KBM-7 (cell line): Measurements from ENCODE around the gene FAM171A2.
"Not testable (repeated sequence)": the region's sequence is repeated elsewhere in the genome, so short reads cannot be mapped to it uniquely, and the experiment has no call there.

ENCODE experiments used
- DNase-seq: peaks from one replicate; pipeline ENCODE4 v3.0.0-alpha.2; 2015
- in situ Hi-C: fragments of 300-500 bp; cut with MboI; formaldehyde crosslinking; loops from 2 replicates; pipeline ENCODE4 v1.14.3; 2020; ENCODE audit warnings: low sequenced_read_pairs, low pct_unique_long_range_greater_than_20kb, mixed read lengths

FAM171A2 gene

DNA sequence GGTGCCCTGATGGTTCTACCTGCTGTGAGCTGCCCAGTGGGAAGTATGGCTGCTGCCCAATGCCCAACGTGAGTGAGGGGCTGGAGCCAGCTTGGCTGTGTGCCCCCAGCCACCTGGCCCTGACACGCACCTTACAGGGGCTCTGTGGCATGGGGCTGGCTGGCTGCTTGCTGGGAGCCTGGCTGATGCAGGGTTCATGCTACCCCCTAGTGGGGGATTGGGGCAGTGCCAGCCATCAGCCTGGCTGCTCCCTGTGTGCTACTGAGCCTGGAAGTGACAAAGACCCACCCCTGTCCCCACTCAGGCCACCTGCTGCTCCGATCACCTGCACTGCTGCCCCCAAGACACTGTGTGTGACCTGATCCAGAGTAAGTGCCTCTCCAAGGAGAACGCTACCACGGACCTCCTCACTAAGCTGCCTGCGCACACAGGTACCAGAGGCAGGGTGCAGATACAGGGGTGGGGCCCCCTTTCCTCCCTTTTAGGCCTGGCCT is 12.9 kb downstream of the FAM171A2 start:
- DNase-seq: peak; percentile 82
- in situ Hi-C loops: no loop called here

DNA sequence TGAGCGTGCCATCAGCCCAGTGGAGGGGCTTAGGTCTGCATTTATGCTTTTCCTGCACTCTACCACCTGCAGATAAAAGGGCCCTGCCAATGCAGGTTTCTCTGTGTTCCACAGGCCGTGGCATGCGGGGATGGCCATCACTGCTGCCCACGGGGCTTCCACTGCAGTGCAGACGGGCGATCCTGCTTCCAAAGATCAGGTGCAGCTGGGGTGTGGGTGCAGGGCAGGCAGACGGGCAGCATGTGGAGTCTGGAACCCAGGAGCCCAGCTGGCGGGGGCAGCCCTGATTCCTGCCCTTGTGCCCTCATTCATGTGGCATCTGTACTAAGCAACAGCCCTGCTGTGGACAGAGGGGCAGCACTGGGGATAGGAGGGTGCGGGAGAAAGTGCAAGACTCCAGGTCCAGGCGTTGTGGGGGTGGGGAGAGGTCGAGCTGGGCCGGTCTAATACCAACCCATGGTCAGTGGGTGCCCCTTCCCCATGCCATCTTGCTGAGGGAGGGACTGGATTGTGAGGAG is 14.0 kb downstream of the FAM171A2 start:
- DNase-seq: no peak
- in situ Hi-C loops: no loop called here

DNA sequence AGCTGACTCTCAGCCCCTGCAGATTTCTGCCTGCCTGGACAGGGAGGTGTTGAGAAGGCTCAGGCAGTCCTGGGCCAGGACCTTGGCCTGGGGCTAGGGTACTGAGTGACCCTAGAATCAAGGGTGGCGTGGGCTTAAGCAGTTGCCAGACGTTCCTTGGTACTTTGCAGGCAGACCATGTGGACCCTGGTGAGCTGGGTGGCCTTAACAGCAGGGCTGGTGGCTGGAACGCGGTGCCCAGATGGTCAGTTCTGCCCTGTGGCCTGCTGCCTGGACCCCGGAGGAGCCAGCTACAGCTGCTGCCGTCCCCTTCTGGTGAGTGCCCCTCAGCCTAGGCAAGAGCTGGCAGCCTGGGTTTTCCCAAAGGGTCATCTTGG is 14.7 kb downstream of the FAM171A2 start:
- in situ Hi-C loops: no loop called here
- no peak for DNase-seq

DNA sequence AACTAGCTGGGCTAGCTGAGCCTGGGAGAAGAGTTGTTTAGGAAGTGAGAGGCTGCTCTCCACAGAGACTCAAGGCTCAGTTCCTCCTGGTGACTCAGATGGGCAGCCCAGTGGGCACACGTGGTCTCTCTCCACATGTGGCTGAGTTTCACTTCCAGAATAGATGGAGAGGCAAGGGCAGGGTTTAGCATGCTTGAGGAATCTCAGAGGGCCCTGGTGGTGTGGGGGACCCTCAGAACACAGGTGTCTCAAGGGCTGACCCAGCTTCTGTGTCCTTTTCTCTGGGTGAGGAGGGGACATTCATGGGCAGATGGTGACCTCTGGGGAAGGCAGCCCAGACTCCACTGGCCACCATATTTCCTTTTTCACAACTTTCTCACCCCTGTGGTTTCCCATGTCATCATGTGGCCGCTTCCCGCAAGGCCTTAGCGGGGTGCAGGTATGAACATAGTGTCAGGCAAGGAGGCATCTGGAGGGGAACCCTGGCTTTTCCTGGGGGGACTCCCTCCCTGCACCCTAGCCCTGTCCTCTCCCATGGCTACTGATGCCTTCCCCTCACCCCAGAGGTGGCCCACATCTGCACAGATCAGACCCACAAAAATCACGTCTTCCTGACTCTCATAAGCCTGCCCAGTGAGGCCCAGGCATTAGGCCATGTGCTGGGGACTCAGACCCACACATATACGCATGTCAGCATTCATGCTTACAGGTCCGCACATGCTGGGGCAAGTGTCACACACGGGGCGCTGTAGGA is 15.2 kb downstream of the FAM171A2 start:
- DNase-seq: peak; percentile 49
- in situ Hi-C loops: no loop called here

DNA sequence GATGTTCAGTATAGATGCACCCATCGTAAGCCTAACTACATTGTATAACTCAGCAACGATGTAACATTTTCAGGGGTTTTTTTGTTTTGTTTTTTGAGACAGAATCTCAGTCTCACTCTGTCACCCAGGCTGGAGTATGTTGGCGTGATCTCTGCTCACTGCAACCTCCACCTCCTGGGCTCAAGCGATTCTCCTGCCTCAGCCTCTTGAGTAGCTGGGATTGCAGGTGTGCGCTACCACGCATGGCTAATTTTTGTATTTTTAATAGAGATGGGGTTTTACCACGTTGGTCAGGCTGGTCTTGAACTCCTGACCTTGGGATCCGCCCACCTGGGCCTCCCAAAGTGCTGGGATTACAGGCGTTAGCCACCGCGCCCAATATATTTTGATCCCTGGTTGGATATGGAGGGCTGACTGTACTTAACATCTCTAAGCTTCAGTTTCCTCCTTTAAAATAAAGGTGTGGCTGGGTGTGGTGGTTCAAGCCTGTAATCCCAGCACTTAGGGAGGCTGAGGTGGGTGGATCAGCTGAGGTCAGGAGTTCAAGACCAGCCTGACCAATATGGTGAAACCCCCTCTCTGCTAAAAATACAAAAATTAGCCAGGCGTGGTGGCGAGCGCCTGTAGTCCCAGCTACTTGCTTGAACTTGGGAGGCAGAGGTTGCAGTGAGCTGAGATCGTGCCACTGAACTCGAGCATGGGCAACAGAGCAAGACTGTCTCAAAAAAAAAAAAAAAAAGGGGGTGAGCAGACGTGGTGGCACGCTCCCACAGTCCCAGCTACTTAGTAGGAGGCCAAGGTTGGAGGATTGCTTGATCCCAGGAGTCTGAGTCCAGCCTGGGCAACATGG is 16.2 kb downstream of the FAM171A2 start:
- in situ Hi-C loops, DNase-seq: not testable (repeated sequence)

- in situ Hi-C loops: no loop called here
- DNase-seq: no peak
Measured at GRCh38 chr17:44346064-44346844, 17.4 kb downstream of the FAM171A2 start.

- in situ Hi-C loops: no loop called here
- DNase-seq: peak; percentile 81
Measured at GRCh38 chr17:44345454-44346026, 18.1 kb downstream of the FAM171A2 start.

- DNase-seq: peak; percentile 97
- in situ Hi-C loops: no loop called here
Measured at GRCh38 chr17:44344939-44345453, 18.7 kb downstream of the FAM171A2 start, which contains the start of gene GRN. Gene GRN, plus strand, starts transcription at chr17:44345302. Its CDS starts 3,863 bp downstream, at chr17:44349165.

DNA sequence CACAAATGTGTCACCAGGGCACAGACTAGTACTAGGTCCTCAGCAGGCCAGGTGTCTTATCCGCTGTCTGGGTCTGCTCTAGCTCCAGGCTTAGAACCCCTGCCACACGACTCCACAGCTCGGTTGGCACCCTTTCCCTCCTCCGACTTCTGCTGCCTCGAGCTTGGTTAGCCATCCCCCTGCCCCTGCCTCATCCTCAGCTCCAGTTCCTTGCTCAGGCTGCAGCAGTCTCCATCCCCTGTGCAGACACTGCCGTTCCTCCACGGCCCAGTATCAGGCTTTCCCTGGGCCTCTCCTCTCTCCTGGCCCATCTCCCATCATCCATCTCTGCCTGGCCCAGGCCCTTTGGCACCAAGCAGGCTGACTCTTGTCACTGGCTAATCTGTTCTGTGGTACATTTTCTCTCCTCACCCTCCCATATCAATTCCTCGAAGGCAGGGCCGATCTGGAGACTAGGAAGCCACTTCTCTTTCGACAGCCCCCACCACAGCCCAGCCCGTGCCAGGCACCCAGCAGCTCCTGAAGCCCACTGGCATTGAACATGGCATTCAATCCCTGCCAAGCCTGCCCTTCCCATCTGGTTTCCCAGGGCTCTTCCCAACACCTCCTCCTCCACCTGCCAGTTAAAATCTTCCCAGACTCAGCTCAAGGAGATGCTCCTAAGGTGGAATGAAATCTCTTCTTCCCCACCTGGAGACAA is 20.0 kb downstream of the FAM171A2 start:
- in situ Hi-C loops: no loop called here

GRCh38 chr17:44340553-44340952 is 23.1 kb downstream of the FAM171A2 start:
- DNase-seq, in situ Hi-C loops: not testable (repeated sequence)

More for the DNA sequence above, 20.0 kb downstream of the FAM171A2 start:
- DNase-seq: no peak

GRCh38 chr17:44338702-44339101 is 25.0 kb downstream of the FAM171A2 start:
- DNase-seq: no peak
- in situ Hi-C loops: no loop called here

DNA sequence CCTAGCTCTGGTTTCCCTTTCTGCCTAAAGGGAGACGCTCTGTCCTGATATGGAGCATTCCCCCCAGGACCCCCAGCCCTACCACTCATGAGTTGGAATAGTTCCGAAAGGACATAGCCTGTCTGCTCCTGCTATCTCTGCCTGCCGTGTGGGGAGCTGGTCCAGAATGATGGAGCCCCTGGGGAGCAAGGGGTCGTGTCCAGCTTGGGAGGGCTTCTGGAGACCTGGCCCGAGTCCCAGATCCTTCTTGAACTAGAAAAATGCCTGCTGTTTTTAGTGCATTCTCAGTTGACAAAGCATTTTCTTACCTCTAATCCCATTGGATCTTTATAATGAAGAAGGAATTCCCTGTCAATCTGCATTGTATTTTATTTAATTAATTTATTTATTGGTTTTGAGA is 27.7 kb downstream of the FAM171A2 start:
- no peak for DNase-seq
- in situ Hi-C loops: no loop called here

GRCh38 chr17:44335564-44335963 is 28.1 kb downstream of the FAM171A2 start:
- DNase-seq: no peak
- in situ Hi-C loops: no loop called here

- in situ Hi-C loops: no loop called here
Measured at GRCh38 chr17:44334727-44335126, 28.9 kb downstream of the FAM171A2 start.

GRCh38 chr17:44334315-44334714 is 29.3 kb downstream of the FAM171A2 start:
- no peak for DNase-seq
- in situ Hi-C loops: no loop called here

More at GRCh38 chr17:44334727-44335126, 28.9 kb downstream of the FAM171A2 start:
- DNase-seq: no peak

GRCh38 chr17:44333371-44333770 is 30.3 kb downstream of the FAM171A2 start:
- in situ Hi-C loops: no loop called here
- DNase-seq: no peak

- DNase-seq: peak; percentile 83
- in situ Hi-C loops: no loop called here
Measured at GRCh38 chr17:44331249-44331760, 32.3 kb downstream of the FAM171A2 start.

GRCh38 chr17:44330263-44330662 is 33.4 kb downstream of the FAM171A2 start:
- in situ Hi-C loops, DNase-seq: not testable (repeated sequence)
